Measurements from ENCODE around the gene DOK7. TPM values are rescaled to one million over a fixed set of nuclear protein-coding genes. Genes with fewer than 3 reads are reported as not detected.

Gene DOK7
- total RNA-seq, 1 experiment from 2014 or later, result 0.26 TPM

- no peak overlapping the region for H2AFZ ChIP-seq (ENCODE audit: low read length)
- peaks cover 11 to 46% (median 44%) of the 10 kb centered on the region in 3 experiments for H3K36me3 Mint-ChIP-seq (ENCODE audit: insufficient read depth in 1 of 3, low read depth in 3 of 3)
- no peaks in the 10 kb centered on the region for H3K9me3 ChIP-seq (ENCODE audit: control insufficient read depth, low read depth, low read length)
- no peak overlapping the region for H4K5ac ChIP-seq (ENCODE audit: insufficient read length, low read depth, low read length)
- H3K27me3 ChIP-seq (ENCODE audit: insufficient read depth, low read length), result no peaks in the 10 kb centered on the region
- H3K27ac Mint-ChIP-seq, result no peak overlapping the region
- H2AK5ac ChIP-seq (ENCODE audit: insufficient read length, low read length), result no peak overlapping the region
- no peak overlapping the region for H2BK120ac ChIP-seq (ENCODE audit: low read depth, low read length, poor library complexity, severe bottlenecking)
- no peak overlapping the region for H3K9ac ChIP-seq (ENCODE audit: extremely low read depth, insufficient read length, low read length)
- no peak overlapping the region for H4K8ac ChIP-seq (replicated peaks; ENCODE audit: insufficient read length, low read depth, low read length)
- no peak overlapping the region for H2BK5ac ChIP-seq (ENCODE audit: insufficient read length, low read length)
- no peak overlapping the region for H4K91ac ChIP-seq (ENCODE audit: insufficient read length, low read depth, low read length)
- peaks cover 5% of the 10 kb centered on the region for H3K27me3 Mint-ChIP-seq (ENCODE audit: low read depth)
- no peak overlapping the region for H3K4me2 ChIP-seq (ENCODE audit: insufficient read depth, insufficient read length, low read length)
- H3K4me1 Mint-ChIP-seq, result peaks cover 8 to 28% of the 10 kb centered on the region in 2 experiments
- peaks cover 4% of the 10 kb centered on the region for H3K79me1 ChIP-seq (ENCODE audit: insufficient read depth, low read depth, low read length, poor library complexity, severe bottlenecking)
- H3T11ph ChIP-seq (ENCODE audit: low read length), result no peak overlapping the region
- no peak overlapping the region for H3K4ac ChIP-seq (ENCODE audit: low read depth, low read length)
- H3K23ac ChIP-seq (ENCODE audit: insufficient read length, low read depth, low read length), result no peak overlapping the region
- H2BK20ac ChIP-seq (ENCODE audit: low read depth, low read length, poor library complexity, severe bottlenecking), result no peak overlapping the region
- TF ChIP-seq CTCF (conservative IDR thresholded peaks at IDR 0.05), result no peak
- WGBS (ENCODE audit: extremely low coverage, insufficient read length, low lambda C conversion rate), result no CpG with 5 or more reads among the region's 14 CpGs
- no peak overlapping the region for H2BK12ac ChIP-seq (ENCODE audit: insufficient read length, low read depth, low read length)
- H2BK15ac ChIP-seq (ENCODE audit: low read depth, low read length), result no peak overlapping the region
- H3K4me1 ChIP-seq (ENCODE audit: insufficient read depth, low read length), result no peaks in the 10 kb centered on the region
- no peaks in the 10 kb centered on the region for H4K20me1 ChIP-seq (ENCODE audit: control insufficient read depth, insufficient read depth, insufficient read length)
- DNase-seq, result peak; percentile 21
- no peak overlapping the region; the same call in 1 of the 2 replicates for H3K14ac ChIP-seq (ENCODE audit: insufficient read depth, low read length)
- H3K79me2 ChIP-seq (ENCODE audit: insufficient read depth, low read length), result peaks cover 4% of the 10 kb centered on the region; the same call in 1 of the 2 replicates
- no peaks in the 10 kb centered on the region for H3K9me3 Mint-ChIP-seq
- no peak overlapping the region for H3K56ac ChIP-seq (ENCODE audit: insufficient read length, low read depth, low read length)
- peaks cover 6% of the 10 kb centered on the region for H3K23me2 ChIP-seq (ENCODE audit: insufficient read length, low read depth, low read length, poor library complexity, severe bottlenecking)
- no peak overlapping the region for H3K18ac ChIP-seq (ENCODE audit: insufficient read length, low read depth, low read length)
- no peak overlapping the region for H3K4me3 Mint-ChIP-seq
- H3K27ac ChIP-seq (ENCODE audit: insufficient read length, low read depth, low read length), result no peak overlapping the region
Measured at GRCh38 chr4:3527101-3527913, 64.2 kb downstream of the DOK7 start.

Data from H9 (cell line).